ENCODE measurements around the gene AGR3.

The AGR3 gene

DNA sequence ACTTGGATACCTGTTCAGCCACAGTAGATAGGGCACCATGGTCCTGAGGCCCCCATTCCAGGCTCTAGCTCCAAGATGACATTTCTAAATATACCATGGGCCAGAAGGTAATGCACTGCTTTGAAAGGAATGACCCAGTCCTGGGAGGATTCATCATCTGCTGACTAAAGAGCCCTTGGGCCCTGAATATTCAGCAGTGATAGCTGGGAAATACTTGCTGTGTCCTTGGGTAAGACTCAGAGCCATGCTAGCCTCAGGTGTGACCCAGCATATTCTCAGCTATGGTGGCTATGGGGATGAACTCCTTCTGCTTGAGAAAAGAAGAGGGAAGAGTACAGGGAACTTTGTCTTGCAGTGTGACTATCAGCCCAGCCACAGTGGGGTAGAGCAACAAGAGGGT lies 55.7 kb downstream of the AGR3 start:
- no peak for DNase-seq (ENCODE audit: low spot score)

DNA sequence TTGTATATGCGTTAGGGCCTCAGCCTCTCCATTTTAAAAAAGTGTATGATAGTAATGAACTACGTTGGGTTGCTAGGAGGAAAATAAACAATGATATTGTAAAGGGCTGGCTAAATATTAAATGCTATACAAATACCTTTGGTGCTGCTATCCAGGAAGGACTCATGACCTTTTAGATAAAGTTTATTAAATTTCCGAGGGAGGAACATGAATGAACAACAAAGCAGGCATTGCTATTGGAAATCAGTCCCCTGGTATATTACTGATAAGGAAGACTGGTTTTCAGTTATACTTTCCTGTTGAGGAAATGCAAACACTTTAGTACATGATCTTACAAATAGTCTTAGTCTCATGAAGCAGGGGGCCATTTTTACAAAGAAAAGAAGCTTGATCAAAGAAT lies 59.8 kb downstream of the AGR3 start:
- DNase-seq (ENCODE audit: low spot score): no peak

DNA sequence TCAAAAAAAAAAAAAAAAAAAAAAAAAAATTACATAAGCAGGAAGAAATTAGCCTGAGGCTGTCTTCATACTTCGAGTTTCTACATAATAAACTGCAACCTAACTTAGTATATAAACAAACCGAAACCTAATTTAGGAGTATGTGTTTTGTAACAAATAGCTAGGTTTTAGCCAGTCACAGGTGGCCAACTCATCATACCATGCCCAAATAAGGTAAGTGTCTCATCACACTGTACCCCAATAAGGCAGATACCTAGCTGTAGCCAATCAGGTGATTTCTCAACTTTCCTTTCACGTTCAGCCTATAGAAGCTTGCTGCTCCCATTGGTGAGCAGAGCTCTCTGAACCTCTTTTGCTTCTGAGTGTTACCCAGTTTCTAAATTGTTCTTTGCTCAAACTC lies 63.1 kb downstream of the AGR3 start:
- no peak for DNase-seq (ENCODE audit: low spot score)

DNA sequence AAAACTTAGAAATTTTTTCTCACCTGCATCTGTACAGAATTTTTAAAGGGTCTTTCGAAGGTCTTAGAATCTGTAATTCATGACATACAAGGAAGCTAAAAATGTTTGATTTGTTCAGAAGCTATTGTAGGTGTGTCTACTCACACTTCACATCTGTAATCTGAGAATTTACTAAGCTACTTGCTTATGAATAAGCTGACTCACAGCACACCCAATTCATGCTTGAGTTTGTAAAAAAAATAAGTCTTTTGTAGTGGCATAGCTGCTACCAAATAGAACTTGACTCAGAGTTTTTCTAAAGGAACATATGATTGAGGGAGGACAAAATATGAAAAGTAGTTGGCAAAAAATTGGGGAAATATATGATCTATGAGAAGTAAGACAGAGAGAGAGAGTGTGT lies 64.2 kb downstream of the AGR3 start:
- no peak for DNase-seq (ENCODE audit: low spot score)

DNA sequence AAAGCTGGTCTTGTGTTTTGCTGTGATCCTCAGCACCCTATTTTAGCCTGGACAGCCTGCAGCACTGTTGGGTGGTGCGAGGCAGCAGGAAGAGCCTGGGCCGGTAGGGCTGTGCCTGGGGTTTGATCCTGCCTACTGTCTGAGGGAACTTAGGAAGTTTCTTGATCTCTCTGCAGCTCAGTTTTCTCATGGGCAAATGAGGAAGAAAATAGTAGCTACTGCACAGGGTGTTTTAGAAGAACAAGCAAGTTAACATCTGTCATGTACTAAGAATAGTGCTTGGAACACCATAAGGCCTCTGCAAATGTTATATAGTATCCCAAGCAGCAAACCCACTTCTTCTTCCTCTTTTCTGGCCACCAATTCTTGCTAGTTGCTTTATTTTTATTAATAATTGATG lies 65.0 kb downstream of the AGR3 start:
- no peak for DNase-seq (ENCODE audit: low spot score)

DNA sequence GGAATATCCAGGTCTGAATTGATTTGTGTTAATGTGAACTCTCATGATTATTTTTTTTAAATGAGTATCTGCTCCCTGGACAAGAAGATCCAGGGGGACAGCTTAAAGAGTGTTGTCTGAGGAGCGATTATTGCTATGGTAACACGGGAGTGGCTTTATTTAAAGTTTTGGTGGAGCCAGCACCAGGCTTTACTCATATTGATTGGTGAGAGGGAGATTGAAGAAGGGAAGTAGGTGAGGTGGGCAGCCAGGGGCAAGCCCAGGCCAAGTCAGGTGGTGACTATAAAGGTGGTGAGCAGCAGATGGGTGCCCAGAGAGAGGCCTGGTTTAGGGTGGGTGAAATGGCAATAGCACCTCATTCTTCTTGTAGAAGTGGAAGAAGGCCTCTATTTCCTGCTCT lies 66.8 kb downstream of the AGR3 start:
- no peak for DNase-seq (ENCODE audit: low spot score)

DNA sequence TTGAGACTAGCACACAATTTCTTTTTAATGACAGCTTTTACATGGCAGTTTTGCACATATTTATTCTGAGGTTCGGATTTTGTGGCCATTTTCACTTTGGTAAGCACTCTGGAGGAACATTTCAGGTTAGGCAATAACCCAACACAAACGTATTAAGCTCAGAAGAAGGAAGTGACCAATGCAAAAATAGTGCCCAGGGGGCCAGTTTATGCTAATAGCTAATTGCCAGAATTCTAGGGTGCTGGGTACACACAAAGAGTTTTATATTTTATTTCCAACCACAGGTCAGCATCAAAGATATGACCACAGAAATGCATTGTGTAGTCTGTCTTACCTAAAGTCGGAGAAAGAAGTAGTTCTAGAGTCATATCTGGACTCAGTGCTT lies 68.6 kb downstream of the AGR3 start:
- DNase-seq (ENCODE audit: low spot score): no peak

DNA sequence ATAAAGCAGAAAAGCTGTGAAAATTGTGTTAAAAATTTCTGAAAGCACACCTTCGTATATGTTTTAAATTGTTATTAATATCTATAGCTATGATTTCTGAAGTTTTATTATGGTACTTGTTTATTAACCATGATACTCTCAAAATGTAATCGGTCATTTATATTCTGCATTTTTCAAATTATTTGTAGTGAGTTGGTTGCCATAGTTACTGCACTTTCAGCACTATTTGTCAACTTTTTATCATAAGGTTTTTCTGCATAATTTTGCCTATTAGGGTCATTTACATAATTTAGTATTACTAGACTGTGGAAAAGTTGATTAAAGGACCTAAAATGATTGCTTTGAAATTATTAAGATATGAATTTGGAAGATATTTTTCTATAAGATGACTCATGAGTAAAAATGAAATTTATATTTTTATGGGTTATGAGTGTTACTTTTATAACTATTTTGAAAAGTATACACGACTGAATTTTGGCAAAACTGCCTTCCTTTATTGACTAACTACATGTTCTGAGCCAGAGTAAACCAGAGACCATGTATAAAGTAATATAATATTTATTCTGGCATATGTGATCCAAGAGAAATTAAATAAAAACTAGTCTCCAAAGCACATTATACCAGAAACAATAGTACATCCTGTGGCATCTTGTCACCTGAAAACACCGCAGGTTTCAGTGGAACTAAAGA lies 69.1 kb downstream of the AGR3 start:
- DNase-seq (ENCODE audit: low spot score): no peak

DNA sequence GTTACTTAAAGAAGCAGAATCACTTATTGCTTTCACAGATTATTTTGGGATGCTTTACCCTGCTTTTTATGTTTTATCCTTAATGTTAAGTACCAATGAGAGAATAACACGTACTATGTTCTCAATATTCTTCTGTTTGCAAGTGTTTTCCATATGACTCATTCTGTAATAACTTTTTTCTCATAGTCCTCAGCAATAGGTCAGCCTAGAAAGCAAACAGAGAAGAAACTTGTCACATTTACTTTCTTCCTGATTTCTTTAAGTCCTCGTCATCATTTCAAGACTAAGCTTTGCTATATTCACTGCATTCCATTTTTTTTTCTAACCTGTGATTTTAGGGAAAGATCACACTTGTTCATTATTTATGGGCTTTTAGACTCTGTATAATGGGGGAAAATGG lies 70.2 kb downstream of the AGR3 start:
- no peak for DNase-seq (ENCODE audit: low spot score)

DNA sequence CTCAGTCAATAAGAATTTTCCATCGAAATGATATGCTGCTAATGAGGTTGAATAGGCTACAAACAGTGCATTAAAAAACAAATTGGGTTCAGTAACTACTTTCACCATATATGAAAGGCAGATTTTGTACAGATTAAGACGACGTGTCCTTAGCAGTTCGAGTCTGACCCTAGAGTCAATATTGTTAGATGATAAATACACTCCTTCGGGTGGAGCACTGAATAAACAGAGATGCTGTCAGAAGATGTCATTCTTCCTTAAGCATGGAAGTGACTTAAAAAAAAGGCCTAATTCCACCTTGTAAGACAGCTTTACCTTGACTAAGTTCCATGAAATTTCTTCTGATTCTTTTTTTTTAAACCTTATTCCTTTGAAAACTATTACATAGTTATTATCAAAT lies 71.2 kb downstream of the AGR3 start:
- no peak for DNase-seq (ENCODE audit: low spot score)

DNA sequence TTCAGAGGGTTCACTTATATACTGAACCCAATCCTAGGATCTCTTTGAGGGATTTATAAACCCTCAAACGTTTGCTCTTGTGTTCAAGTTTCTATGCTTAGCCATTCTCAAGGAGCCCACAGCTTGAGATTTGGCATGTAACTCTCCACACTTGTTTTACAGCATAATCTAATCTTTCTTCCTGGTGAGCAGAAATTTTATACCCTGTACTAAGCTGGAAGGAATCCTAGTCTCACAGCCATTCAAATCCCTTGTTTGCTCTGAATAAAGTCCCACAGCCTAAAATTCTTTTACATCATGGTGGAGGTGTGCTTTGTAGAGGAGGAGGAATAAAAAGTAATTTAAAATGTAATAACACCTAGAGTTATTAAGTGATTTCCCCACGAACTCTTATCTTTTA lies 71.7 kb downstream of the AGR3 start:
- no peak for DNase-seq (ENCODE audit: low spot score)

Data from hematopoietic multipotent progenitor cell treated with erythropoietin and hydrocortisone succinate and interleukin-3 and kit ligand, for 17 days (in vitro differentiated cells).